HG03442 (cell line): Measurements from ENCODE around the gene ANKZF1.

Experiments used
- ATAC-seq: cut with Tn5 transposase; IDR thresholded peaks from one replicate; pipeline ENCODE4 v1.9.1; 2021; ENCODE audit warnings: mild to moderate bottlenecking, moderate library complexity; ENCODE audit not compliant: unreplicated experiment

Gene ANKZF1

GRCh38 chr2:219279916-219280516 lies 50.4 kb downstream of the ANKZF1 start:
- ATAC-seq, result no peak

GRCh38 chr2:219280651-219281050 lies 51.0 kb downstream of the ANKZF1 start:
- no peak for ATAC-seq

- ATAC-seq, result no peak
These were observed 52.0 kb downstream of the ANKZF1 start for GRCh38 chr2:219281588-219281987.

GRCh38 chr2:219282375-219282774 lies 52.8 kb downstream of the ANKZF1 start:
- ATAC-seq, result no peak

GRCh38 chr2:219282943-219283581 lies 53.5 kb downstream of the ANKZF1 start:
- no peak for ATAC-seq

GRCh38 chr2:219284501-219285372 lies 55.1 kb downstream of the ANKZF1 start:
- ATAC-seq, result no peak

- no peak for ATAC-seq
These were observed 55.7 kb downstream of the ANKZF1 start for GRCh38 chr2:219285373-219285735.

GRCh38 chr2:219285894-219286425 lies 56.4 kb downstream of the ANKZF1 start:
- ATAC-seq, result no peak
